ENCODE results near the gene TMEM196.

GRCh38 chr7:19752020-19752419 lies 21.4 kb downstream of the TMEM196 start:
- TF ChIP-seq POLR2A (IDR thresholded peaks at IDR 0.05; ENCODE audit: borderline replicate concordance, extremely low read depth, insufficient read depth, insufficient read length), result no peak
- no peak for TF ChIP-seq CTCF (IDR thresholded peaks at IDR 0.05 in 2 of 3, conservative IDR thresholded peaks at IDR 0.05 in 1 of 3; ENCODE audit: borderline replicate concordance in 1 of 3, insufficient read depth in 1 of 3, low read depth in 2 of 3, low read length in 2 of 3)
- no peak for TF ChIP-seq RAD21 (IDR thresholded peaks at IDR 0.05; ENCODE audit: low read depth)
- no peak for TF ChIP-seq ZBTB33 (IDR thresholded peaks at IDR 0.05; ENCODE audit: extremely low read depth, insufficient replicate concordance, low read length)
- no peak for TF ChIP-seq REST (IDR thresholded peaks at IDR 0.05; ENCODE audit: low read depth)
- no peak for TF ChIP-seq YY1 (IDR thresholded peaks at IDR 0.05; ENCODE audit: extremely low read depth, insufficient replicate concordance, low read depth, low read length)
- TF ChIP-seq CEBPB (IDR thresholded peaks at IDR 0.05; ENCODE audit: low read depth), result no peak
- TF ChIP-seq ZNF274 (IDR thresholded peaks at IDR 0.05; ENCODE audit: low read depth, low read length), result no peak

All from HCT116 (cell line).